ENCODE data around the gene ASB3.
A peak's percentile ranks its signal among the peaks of the same experiment; 100 is the strongest.
"Not testable (repeated sequence)": the region's sequence is repeated elsewhere in the genome, so short reads cannot be mapped to it uniquely, and the experiment has no call there.

Gene ASB3

GRCh38 chr2:53786705-53787613 lies at the start of gene ASB3, which contains the start of gene ERLEC1:
Gene ASB3, minus strand, starts transcription at chr2:53786953. Its CDS starts 21,381 bp downstream, at chr2:53765572.
Gene ERLEC1, plus strand, starts transcription at chr2:53787044. Its CDS starts 167 bp downstream, at chr2:53787211.
- peak; percentile 92 to 93 for ATAC-seq

DNA sequence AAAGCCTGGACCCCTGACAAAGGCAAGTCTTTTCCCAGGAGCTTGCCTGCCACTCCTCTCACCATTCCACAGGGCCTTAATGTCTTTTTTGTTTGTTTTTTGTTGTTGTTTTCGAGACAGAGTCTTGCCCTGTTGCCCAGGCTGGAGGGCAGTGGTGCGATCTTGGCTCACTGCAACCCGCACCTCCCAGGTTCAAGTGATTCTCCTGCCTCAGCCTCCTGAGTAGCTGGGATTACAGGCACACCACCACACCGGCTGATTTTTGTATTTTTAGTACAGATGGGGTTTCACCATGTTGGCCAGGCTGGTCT lies 43.2 kb upstream of the ASB3 start:
- ATAC-seq, result not testable (repeated sequence)

DNA sequence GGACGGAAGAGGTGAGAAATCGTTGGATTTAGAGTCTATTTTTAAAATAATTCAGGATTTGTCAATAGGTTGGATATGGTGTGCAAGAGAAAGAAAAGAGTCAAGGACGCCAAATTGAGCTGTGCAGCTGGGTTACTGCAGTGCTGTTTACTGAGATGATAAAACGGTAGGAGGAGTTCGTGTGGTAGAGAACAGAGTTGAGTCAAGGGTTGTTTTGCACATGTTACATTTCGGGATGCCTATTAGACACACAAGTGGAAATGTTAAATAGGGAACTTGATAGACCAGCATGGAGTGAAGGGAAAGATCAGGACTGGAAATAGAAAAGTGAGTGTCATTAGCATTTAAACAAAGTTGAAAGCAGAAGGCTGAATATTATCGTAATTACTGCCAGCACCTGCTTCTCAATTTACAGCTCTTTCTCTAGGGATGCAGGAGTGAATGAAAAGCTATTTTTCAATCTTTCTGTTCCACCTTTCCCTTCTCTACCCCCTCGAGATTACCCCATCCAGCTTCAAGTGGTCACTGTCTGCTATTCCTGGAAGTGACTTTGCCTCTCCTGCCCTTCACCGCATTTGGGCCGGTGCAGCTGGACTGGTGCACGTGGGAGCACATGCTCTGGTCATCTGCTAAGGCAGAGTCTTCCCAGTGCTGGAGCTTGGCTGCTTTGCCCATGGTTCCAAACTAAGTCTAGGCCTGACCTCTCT lies 42.7 kb upstream of the ASB3 start:
- ATAC-seq, result no peak

DNA sequence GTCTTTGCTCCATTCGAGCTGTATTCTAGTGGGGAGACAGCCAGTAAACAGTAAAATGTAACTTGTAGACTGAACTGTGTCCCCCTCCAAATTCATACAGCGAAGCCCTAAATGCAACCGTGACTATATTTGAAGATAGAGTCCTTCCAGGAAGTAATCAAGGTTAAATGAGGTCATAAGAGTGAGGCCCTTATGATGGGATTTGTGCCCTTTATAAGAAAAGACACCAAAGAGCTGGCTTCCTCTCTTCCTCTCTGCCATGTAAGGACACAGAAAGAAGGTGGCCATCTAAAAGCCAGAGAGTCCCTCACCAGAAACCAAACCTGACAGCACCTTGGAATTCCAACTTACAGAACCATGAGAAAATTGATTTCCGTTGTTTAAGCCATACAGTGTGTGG lies 41.6 kb upstream of the ASB3 start:
- no peak for ATAC-seq

- no peak for ATAC-seq
Measured at GRCh38 chr2:53827398-53828175, 40.8 kb upstream of the ASB3 start.

DNA sequence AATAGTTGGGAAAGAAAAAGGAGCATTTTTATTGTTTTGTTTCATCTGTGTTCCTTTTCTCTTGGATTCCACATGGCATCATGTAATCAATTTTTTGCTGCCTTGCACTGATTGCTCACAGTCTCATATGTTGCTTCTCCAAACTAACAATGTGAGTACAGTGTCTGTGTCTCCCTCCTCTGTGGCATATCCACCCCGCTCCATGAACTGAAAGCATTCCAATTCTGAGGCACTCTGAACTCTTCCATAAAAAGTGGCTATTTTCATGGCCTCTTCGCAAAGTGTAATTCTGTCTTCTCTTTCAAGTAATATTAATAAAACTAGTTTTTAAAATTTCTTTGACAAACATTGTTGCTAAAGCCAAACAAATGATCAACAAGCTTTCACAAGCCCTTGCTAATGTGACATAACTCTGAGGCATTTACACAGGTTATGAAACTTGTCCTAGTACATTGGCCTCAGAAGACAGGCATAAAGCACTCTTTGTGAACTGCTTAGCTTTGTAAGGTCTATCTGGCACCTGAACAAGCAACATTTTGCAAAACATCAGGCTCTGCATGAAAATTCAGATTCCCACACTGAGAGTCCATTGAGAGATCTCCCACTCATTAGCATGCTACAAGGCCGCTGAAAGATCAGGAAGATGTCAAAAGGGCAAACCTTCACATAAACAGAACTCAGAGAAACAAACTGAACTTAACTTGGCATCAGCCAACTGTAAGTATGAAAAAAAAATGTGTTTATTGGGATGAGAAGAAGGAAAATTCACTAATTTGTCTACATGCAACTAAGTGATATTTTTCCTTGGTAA lies 40.0 kb upstream of the ASB3 start:
- no peak for ATAC-seq

GRCh38 chr2:53826030-53826410 lies 39.3 kb upstream of the ASB3 start:
- no peak for ATAC-seq

DNA sequence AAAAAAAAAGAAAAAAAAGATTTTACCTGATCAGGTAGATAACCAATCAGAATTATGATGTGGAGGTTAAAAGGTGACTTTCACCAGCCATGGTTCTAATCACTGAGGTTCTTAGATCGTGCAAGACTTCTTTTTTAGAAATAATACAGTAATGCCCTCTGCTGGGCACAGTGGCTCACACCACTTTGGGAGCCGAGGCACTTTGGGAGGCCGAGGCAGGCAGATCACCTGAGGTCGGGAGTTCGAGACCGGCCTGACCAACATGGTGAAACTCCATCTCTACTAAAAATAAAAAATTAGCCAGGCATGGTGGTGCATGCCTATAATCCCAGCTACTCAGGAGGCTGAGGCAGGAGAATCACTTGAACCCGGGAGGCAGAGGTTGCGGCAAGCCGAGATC lies 36.9 kb upstream of the ASB3 start:
- ATAC-seq, result not testable (repeated sequence)

- ATAC-seq, result no peak
Measured at GRCh38 chr2:53821810-53822209, 35.1 kb upstream of the ASB3 start.

DNA sequence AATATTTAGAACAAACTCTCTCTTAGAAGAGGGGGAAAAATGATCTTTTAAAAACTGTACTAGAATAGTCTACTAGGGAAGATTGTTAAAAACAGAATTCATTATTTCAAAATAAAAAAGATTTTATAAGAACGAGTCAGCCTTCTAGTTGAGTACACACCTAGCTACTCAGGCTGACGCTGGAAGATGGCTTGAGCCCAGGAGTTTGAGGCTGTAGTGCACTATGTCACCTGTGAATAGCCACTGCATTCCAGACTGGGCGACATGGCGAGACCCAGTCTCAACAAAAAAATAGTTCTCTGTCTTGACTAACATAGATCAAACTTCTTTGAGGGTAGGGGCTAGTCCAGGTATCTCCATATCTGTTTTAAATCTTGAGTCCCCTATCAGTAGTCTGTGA lies 34.0 kb upstream of the ASB3 start:
- no peak for ATAC-seq

DNA sequence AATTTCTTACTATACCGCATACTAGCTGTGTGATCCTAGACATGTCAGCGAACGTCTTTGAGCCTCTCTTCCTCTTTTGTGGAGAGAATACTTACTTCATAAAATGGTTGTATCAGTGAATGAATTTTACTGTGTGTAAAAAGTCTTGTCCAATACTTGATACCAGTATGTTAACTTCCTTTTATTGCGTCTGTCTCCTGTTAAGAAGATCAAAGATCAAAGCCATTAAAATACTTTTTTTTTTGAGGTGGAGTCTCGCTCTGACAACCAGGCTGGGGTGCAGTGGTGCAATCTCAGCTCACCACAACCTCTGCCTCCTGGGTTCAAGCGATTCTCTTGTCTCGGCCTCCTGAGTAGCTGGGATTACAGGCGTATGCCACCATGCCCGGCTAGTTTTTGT lies 33.3 kb upstream of the ASB3 start:
- no peak for ATAC-seq

- no peak for ATAC-seq
Measured at GRCh38 chr2:53819634-53820033, 32.9 kb upstream of the ASB3 start.

DNA sequence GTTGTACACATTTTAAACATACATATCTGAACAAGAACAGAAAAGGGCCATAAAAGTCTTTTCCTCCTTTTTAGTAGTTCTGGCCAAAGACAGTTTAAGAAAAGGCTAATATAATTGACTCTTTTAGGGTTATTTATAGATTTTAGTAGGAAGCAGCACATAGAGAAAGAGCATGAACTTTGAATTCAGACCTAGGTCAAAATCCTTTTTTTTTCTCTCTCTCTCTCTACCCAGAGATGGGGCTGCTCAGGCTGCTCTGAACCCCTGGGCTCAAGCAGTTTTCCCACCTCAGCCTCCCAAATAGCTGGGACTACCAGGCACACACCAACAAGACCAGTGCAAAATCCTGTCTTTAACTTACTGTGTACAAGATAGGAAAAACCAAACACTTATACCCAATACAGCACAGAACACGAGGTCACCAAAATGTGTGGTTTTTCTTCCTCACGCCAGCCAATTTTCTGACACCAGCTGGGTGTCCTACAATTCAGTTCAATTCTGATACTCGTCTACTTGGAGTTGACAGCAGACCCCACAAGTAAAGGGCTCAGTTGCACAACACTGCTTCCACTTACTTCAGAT lies 32.2 kb upstream of the ASB3 start:
- ATAC-seq, result no peak

DNA sequence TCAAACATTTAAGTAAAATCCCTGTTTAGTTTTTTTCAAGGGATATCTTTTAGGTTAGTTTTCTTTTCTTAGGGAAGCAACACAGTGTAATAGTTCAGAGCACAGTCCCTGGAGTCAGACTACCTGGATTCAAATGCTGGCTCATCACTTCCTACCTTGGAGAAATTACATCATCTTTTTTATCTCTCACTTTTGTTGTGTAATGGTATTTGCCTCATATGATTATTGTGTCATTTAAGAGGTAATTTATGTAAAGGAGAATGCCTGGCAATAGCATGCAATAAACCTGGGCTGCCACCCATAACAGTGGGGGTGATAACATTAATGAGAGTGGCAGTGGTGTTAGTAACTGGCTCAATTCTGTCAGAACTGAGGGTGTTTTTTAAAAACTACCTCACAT lies 26.4 kb upstream of the ASB3 start:
- no peak for ATAC-seq

DNA sequence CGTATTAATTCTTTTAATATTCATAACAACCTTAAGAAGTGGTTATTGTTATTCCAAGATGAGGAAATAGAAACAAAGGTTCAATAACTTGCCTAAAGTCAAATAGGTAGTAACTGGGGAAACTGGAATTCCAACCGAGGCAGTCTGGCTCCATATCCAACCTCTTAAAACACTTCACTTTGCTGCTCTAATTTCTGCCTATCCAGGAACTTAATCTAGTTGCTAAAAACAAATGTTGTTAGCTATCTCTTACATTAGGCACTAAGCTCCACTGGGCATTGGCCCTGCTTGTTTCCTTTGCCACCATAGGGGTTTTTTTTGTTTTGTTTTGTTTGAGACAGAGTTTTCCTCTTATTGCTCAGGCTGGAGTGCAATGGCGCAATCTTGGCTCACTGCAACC lies 24.8 kb upstream of the ASB3 start:
- no peak for ATAC-seq

- no peak for ATAC-seq
Measured at GRCh38 chr2:53802617-53803151, 15.9 kb upstream of the ASB3 start.

GRCh38 chr2:53801547-53801946 lies 14.8 kb upstream of the ASB3 start:
- ATAC-seq, result no peak

DNA sequence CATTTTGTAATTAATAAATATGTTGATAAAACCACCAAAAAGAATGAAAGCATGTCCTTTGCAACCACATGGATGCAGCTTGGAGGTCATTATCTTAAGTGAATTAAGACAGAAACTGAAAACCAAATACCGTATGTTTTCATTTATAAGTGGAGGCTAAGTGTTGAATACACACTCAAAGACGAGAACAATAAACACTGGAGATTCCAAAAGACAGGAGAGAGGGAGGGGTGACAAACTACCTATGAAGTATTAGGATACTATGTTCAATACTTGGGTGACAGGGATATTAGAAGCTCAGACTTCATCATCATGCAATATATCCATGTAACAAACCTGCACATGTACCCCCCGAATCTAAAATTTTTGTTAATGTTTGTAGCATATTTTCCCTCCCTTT lies 7.1 kb upstream of the ASB3 start:
- no peak for ATAC-seq

DNA sequence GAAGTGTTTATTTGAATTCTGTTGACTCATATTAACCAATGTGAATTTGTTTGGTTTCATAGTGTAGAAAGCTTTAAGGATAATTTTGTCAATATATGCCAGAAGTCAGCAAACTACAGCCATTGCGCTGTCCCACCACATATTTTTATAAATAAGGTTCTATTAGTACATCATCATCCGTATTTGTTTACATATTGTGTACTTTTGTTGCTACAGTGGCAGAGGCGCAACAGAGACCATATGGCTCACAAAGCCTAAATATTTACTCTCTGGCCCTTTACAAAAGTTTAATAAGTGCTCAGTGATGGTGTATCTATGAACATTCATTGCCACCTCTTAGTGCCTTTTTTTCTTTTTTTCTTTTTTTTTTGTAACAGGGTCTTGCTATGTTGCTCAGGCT lies 6.5 kb upstream of the ASB3 start:
- no peak for ATAC-seq

DNA sequence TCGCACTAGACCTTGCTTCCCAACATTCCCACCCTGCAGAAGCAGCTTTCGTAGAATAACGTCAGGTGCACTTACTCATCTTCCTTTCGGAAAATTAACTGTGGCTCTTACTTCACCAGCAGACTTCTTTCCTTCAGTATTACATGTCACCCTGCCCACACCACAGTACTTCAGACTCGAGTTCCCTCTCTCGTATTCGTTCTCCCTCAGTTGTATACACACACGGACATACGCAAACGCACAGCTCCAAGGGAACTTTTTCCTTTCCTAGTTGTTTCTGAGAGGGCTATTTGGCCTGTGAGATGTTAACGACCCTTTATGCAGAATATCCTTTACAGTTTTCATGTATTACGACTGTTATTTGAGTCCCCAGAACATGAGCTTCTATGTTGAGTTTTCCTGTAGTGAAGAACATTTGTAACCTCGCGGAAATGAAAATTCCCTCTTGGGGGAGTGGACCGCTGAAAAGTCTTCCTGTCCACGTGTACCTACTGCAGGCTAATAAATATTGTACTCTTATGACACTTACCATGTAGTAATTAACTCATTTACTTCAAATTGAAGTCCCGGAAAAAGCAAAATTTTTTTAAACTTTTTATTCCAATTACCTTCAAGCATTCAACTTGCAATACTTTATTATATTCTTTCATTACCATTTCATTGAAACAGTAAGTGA lies 999 bp upstream of the ASB3 start:
- ATAC-seq, result no peak

DNA sequence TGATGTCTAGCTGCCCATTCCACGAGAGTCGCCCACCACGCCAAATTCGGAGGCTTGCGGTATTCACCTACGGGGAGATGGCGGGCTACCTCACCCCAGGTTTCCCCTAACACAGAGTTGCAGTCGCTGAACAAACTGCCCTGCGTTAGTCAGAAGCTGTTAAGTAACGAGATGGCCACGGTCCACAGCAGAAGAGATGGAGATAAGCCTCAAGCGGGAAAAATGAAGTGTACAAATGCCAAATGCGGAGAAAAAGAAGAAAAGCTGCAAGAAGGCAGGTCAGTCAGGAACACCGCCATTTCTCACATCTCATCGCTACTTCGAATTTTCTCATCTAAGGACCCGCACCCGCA lies 425 bp downstream of the ASB3 start:
- peak; percentile 29 to 38 for ATAC-seq

Data from activated CD4-positive, CD25-positive, alpha-beta regulatory T cell treated with anti-CD3 and anti-CD28 coated beads, Interleukin-2, amount 50 U/mL, for 24 hours (primary cell).